Measurements from ENCODE around the gene KIAA1191.

The KIAA1191 gene

GRCh38 chr5:176394096-176394495 lies 32.5 kb upstream of the KIAA1191 start:
- H3K27ac ChIP-seq = no peak overlapping the region
- no peak for TF ChIP-seq ZFX (IDR thresholded peaks at IDR 0.05; ENCODE audit: borderline replicate concordance)

GRCh38 chr5:176392526-176392925 lies 31.0 kb upstream of the KIAA1191 start:
- no peak overlapping the region for H3K27ac ChIP-seq
- TF ChIP-seq ZFX (IDR thresholded peaks at IDR 0.05; ENCODE audit: borderline replicate concordance) (no peak), CTCF (IDR thresholded peaks at IDR 0.05) (no peak)

DNA sequence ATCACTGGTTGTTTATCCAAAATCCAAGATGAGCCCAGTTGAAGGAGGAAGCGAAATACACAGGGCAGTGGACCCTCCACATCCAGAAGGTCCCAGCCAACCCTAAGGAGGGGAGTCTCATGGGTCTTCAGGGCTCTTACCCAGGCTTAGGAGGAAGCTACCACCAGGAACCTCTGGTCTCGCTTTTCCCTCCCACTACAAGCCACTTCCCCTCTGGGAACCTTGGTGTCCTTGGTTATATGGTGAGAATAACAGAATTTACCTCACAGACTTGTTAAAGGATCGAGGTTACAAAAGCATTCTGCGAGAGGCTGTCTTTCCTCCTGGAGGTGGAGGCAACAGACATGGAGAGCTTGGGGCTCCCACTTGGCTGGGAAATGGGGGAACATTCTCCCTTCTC lies 30.4 kb upstream of the KIAA1191 start:
- H3K27ac ChIP-seq = no peak overlapping the region
- no peak for TF ChIP-seq ZFX (IDR thresholded peaks at IDR 0.05; ENCODE audit: borderline replicate concordance)
- no peak for TF ChIP-seq CTCF (IDR thresholded peaks at IDR 0.05)

DNA sequence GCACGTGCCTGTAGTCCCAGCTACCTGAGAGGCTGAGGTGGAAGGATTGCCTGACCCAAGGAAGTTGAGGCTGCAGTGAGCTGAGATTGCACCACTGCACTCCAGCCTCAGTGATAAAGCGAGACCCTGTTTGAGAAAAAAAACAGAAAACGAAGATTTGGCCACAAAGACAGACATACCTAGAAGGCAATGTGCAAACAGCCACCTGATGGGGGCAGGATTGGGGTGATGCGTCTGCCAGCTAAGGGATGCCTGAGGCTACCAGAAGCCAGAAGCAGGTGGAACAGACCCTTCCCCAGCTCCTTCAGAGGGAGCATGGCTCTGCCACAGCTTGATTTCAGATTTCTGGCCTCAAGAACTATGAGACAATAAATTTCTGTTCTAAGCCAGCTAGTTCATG lies 29.9 kb upstream of the KIAA1191 start:
- TF ChIP-seq ZFX (IDR thresholded peaks at IDR 0.05; ENCODE audit: borderline replicate concordance) (no peak), CTCF (IDR thresholded peaks at IDR 0.05) (no peak)
- no peak overlapping the region for H3K27ac ChIP-seq

- TF ChIP-seq CTCF (IDR thresholded peaks at IDR 0.05) = no peak
- no peak for TF ChIP-seq ZFX (IDR thresholded peaks at IDR 0.05; ENCODE audit: borderline replicate concordance)
Measured at GRCh38 chr5:176389135-176390123, 27.9 kb upstream of the KIAA1191 start.

DNA sequence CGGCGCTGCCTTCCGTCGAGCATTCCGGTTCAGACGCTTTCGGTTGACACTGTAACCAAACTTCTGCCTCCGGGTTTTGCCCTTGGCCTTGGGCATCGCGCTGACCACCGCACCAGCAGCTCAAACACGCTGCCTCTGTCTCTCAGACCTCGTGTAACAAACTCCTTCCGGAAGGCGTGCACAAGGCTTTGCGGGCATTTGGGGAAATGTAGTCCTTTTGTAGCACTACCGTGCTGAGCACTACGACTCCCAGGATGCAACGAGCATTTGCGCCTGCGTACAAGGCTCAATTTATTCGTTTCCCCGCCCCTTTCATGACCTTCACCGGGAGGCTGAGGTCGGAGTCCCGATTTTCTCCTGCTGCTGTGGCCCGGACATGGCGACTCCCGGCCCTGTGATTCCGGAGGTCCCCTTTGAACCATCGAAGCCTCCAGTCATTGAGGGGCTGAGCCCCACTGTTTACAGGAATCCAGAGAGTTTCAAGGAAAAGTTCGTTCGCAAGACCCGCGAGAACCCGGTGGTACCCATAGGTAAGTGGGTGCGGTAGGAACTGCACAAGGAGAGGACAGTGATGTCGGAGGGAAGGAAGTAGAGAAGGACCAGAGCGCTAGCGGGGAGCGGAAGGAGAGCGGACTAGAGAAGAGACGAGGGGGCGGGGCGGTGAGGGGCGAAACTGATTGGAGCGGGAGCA lies 27.0 kb upstream of the KIAA1191 start, which contains the start of the genes HIGD2A and NOP16:
Gene HIGD2A, plus strand, starts transcription at position 308 of the 691 bp plus-strand sequence. Its CDS starts 69 bp downstream, at position 377.
Gene NOP16, minus strand, starts transcription at position 155 of the 691 bp plus-strand sequence. Its CDS starts 59 bp downstream, at position 96.
- H3K27ac ChIP-seq = peak within 1 kb of the TSS; percentile 90
- no peak for TF ChIP-seq CTCF (IDR thresholded peaks at IDR 0.05)

More at GRCh38 chr5:176389135-176390123, 27.9 kb upstream of the KIAA1191 start:
- H3K27ac ChIP-seq = peak overlapping the region; percentile 90

- peak overlapping the region; percentile 90 for H3K27ac ChIP-seq
- TF ChIP-seq ZFX (IDR thresholded peaks at IDR 0.05; ENCODE audit: borderline replicate concordance) (no peak), CTCF (IDR thresholded peaks at IDR 0.05) (no peak)
Measured at GRCh38 chr5:176388003-176388443, 26.5 kb upstream of the KIAA1191 start.

Measured in 22Rv1 (cell line).